ELF-1 (cell line): Measurements from ENCODE around the gene VPS45.
A peak's percentile ranks its signal among the peaks of the same experiment; 100 is the strongest.
"Not testable (repeated sequence)": the region's sequence is repeated elsewhere in the genome, so short reads cannot be mapped to it uniquely, and the experiment has no call there.

Experiments
- DNase-seq: peaks from one replicate; pipeline ENCODE4 v3.0.0-alpha.2; 2016; ENCODE audit warnings: low read depth, low spot score

Gene VPS45, protein sequence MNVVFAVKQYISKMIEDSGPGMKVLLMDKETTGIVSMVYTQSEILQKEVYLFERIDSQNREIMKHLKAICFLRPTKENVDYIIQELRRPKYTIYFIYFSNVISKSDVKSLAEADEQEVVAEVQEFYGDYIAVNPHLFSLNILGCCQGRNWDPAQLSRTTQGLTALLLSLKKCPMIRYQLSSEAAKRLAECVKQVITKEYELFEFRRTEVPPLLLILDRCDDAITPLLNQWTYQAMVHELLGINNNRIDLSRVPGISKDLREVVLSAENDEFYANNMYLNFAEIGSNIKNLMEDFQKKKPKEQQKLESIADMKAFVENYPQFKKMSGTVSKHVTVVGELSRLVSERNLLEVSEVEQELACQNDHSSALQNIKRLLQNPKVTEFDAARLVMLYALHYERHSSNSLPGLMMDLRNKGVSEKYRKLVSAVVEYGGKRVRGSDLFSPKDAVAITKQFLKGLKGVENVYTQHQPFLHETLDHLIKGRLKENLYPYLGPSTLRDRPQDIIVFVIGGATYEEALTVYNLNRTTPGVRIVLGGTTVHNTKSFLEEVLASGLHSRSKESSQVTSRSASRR

DNA sequence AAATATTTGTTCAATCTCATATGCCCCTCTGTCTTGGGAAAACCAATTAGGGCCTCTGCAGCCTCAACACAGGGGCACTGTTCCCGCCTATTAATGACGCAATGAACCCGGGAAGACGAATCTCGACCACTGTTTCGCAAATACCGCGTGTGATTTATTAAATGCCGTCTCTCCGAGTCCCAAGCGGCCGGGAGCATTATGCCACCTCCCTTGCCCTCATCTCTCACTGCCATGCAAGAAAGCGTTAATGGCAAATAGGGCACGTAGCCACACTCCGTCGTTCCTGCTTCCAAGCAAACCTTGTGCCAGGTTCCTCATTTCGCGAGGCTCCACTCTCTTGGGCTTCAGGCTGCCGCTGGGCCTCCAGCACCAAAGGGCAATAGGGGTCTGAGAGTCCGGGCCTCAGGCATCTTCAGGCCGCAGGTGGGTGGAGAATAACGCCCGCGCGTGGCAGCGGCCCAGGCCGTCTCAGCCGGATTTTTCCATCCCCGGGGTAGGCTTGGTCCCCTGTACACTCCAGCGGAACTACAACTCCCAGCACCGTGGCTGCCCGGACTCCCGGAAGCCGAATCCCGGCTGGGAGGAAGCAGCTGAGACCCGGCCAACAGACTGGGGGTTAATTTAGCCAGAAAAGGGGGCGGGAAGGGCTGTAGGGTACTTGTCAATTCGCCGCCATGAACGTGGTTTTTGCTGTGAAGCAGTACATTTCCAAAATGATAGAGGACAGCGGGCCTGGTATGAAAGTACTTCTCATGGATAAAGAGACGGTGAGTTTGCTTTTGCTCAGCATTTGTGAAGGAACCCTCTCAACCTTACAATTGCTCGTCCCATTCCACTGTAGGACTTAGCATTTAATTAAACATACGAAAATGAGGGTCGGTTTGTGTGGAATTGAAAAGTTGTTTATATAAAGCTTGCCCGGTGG lies at the start of gene VPS45:
Gene VPS45 (plus strand): TSS at position 593 of the 925 bp plus-strand sequence. CDS start 82 bp downstream, at position 675.
- DNase-seq = peak; percentile 93

GRCh38 chr1:150018165-150018564 lies 49.4 kb upstream of the VPS45 start:
- no peak for DNase-seq

- DNase-seq = no peak
Observed at GRCh38 chr1:150020711-150021110, 46.9 kb upstream of the VPS45 start.

GRCh38 chr1:150021191-150021694 lies 46.3 kb upstream of the VPS45 start:
- no peak for DNase-seq

GRCh38 chr1:150022357-150022756 lies 45.2 kb upstream of the VPS45 start:
- DNase-seq = peak; percentile 40

DNA sequence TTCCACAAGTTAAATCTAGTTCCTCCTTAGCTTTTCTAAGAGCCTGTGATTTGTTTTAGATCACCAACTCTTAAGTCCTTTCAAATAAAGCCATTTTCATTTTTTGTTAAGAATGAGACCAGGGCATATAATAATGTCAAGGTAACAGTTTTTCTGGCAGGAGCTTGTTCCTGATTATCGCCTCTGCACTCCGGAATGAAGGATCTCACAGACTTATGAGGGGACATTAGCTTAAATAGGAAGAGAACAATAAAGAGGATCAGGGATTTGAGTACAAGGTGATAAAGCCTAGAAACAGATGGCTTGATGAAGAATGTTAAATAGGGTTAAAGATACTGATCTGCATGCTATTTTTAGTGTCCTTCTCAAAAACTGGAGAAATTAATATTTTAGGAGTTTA lies 43.4 kb upstream of the VPS45 start:
- DNase-seq = no peak

GRCh38 chr1:150028322-150028721 lies 39.3 kb upstream of the VPS45 start:
- no peak for DNase-seq

DNA sequence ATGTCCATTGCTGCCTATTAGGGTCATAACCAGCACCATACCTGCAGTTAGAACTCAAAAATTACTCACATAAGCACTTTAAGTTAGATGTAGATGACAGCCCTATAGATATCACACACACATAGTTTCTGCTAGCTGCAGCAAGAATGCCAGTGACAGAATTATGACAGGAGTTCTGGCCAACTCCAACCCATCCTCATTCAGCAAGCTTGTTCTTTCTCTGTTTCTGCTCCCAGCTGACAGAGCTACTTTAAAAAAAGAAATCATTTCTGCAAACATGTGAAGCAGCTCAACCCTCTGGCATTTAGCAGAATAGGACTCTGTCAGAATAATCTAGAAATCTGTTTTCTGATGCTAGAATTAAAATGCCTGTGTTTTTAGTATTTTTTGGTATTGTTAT lies 33.2 kb upstream of the VPS45 start:
- DNase-seq = no peak

DNA sequence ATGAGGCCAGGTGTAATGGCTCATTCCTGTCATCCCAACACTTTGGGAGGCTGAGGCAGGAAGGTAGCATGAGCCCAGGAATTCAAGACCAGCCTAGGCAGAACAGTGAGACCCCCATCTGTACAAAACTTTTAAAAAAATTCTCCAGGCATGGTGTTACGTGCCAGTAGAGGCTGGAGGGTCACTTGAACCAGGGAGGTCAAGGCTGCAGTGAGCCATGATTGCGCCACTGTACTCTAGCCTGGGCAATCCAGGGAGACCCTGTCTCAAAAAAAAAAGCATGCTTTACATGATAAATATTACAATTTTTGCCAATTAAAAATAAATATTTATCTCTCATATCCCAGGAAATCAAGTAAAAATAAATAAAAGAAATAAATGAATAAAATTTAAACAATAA lies 17.6 kb upstream of the VPS45 start:
- DNase-seq = no peak

- no peak for DNase-seq
Observed at GRCh38 chr1:150051089-150051373, 16.5 kb upstream of the VPS45 start.

- not testable (repeated sequence) for DNase-seq
Observed at GRCh38 chr1:150051905-150052412, 15.6 kb upstream of the VPS45 start.

DNA sequence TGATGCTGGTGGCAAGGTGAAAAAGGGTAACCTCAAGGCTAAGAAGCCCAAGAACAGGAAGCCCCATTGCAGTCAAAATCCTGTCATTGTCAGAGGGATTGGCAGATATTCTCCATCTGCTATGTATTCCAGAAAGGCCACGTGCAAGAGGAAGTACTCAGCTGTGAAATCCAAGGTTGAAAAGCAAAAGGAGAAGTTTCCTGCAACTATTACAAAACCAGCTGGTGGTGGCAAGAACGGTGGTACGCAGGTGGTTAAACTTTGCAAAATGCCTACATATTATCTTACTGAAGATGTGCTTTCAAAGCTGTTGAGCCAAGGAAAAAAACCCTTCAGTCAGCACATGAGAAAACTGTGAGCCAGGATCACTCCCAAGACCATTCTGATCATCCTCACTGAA lies 13.7 kb upstream of the VPS45 start:
- no peak for DNase-seq

GRCh38 chr1:150055507-150055906 lies 12.1 kb upstream of the VPS45 start:
- DNase-seq = not testable (repeated sequence)

DNA sequence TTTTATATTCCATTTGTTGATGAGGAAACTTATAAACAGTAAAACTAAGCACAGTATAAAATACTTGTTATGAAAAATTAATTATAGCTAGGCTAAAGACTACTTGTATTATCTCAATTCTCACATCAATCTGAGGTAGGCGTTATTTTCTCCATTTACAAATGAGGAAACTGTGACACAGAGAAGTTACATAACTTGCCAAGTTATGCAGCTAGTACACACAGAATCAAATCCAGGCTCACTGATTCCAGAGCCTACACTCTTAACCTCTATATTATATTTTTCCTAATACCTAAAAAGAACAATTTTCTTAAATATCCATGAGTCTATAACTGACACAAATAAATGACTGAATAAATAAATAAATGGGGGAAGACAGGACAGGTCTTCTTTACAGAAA lies 11.2 kb upstream of the VPS45 start:
- no peak for DNase-seq

DNA sequence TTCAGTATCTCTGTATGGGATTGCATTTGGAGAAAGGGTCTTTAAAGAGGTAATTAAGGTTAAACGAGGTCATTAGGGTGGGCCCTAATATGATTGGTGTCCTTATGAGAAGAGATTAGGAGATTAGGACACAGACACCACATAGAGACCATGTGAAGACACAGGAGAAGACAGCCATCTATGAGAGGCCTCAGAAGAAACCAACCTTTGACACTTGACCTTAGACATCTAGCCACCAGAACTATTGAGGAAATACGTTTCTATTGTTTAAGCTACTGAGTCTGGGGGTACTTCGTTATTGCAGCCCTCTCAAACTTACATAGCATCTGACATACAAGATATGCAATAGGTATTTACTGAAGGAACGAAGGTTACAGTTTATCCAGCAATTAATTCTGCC lies 7.3 kb upstream of the VPS45 start:
- no peak for DNase-seq

- DNase-seq = no peak
Observed at GRCh38 chr1:150061632-150062101, 5.9 kb upstream of the VPS45 start.

- no peak for DNase-seq
Observed at GRCh38 chr1:150062113-150062512, 5.5 kb upstream of the VPS45 start.

DNA sequence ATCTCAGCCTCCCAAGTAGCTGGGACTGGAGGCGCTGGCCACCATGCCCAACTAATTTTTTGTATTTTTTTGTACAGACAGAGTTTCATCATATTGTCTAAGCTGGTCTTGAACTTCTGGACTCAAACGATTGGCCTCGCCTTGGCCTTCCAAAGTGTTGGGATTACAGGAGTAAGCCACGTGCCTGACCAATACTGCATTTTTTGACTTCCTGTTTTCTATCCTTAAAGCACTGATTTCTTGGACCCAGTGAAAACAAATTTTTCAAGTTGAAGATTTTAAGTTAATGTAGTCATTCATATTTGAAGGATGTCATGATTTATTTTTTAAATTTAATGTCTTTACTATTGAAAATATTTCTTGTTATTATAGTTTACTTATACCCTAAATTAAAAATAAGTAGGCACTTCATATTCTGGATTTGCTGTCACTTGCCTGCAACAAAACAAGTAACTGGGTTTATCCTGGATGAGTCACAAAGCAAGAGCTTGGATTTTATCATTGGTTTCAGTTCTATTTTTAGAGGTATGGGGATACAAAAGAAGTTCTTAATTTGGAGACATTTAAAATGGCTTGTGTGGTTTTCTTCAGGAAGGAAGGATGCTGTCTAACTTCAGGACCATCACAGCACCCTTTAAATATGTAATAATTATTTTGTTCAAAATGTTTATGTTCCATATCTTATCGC lies 2.2 kb upstream of the VPS45 start:
- DNase-seq = no peak

DNA sequence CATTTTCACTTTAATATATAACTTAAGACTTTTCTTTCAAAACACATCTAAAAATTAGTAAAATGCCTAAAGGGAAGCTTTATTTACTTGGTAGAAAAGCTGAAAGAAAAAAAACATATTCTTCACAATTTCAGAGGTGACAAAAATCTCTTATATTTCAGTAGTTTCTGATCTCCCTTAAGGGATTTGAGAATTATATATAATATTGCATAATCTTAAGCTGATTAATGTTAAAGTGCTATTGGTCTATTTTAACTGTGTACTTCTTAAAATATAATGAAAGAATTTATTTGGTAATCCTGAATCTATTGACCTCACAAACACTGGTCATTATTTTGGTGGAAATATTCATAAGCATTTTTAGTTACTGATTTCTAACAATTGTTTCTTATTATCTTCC lies 1.2 kb upstream of the VPS45 start:
- no peak for DNase-seq

GRCh38 chr1:150066838-150067183 lies 765 bp upstream of the VPS45 start:
- DNase-seq = peak; percentile 87

GRCh38 chr1:150068109-150068435 lies 496 bp downstream of the VPS45 start:
- no peak for DNase-seq

DNA sequence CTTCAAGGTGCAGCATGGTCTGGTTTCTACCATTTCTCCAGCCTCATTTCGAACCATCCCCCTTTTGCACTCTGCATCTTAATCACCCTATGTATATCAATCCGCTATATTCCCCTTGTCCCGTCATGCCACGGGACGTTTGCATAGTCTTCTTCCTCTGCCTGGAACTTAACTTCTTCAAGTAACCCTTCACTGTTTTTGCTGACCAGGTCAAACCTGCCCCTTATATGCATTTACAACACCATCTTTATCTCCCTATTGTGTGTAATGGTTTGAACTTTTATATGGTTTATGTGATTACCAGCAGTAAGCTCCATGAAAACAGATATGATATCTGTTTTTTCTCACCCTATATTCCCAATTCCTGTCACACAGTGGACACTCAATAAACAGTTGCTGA lies 2.3 kb downstream of the VPS45 start:
- DNase-seq = no peak
